IPS-18c (cell line): Measurements from ENCODE around the gene SLC6A1.
"Not testable (repeated sequence)": the region's sequence is repeated elsewhere in the genome, so short reads cannot be mapped to it uniquely, and the experiment has no call there.

Experiments used
- H3K4me3 ChIP-seq: 2 replicates; pipeline ENCODE4 v1.7.0; 2013; ENCODE audit warnings: low read depth, mild to moderate bottlenecking, low read length, moderate library complexity; ENCODE audit not compliant: insufficient read depth
- H3K9me3 ChIP-seq: one replicate; pipeline ENCODE4 v1.6.1; 2013; ENCODE audit warnings: mild to moderate bottlenecking, low read length, moderate library complexity; ENCODE audit not compliant: control insufficient read depth, insufficient read depth

SLC6A1 gene

DNA sequence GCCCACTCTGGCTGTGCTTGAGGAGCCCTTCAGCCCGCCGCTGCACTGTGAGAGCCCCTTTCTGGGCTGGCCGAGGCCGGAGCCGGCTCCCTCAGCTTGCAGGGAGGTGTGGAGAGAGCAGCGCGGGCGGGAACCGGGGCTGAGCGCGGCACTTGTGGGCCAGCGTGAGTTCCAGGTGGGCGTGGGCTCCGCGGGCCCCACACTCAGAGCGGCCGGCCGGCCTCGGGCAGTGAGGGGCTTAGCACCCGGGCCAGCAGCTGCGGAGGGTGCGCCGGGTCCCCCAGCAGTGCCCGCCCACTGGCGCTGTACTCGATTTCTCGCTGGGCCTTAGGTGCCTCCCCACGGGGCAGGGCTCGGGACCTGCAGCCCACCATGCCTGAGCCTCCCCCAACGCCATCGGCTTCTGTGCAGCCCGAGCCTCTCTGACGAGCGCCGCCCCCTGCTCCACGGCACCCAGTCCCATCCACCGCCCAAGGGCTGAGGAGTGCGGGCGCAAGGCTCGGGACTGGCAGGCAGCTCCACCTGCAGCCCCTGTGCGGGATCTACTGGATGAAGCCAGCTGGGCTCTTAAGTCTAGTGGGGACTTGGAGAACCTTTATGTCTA, 68.8 kb downstream of the SLC6A1 start:
- Histone ChIP-seq H3K9me3 (peaks cover 11% of the 10 kb centered on the region), H3K4me3 (peak overlapping the region; percentile 45)

DNA sequence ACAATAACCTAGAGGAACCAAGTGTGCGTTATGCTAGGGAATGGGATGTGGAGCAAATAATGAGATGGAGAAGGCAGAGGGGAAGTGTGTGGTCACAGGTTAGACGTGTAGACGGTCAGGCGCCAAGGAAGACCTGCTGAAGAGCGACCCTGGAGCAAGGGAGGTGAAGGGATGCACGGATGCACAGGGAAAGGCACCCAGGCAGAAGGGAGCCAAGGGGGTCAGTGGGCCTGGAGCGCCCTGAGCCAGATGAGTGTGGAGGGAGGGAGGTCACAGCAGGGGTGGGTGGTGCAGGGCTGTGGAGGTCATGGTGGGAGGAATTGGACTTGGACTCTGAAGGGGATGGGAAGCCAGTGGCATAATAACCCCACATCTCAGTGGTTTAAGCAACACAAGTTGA, 70.2 kb downstream of the SLC6A1 start:
- no peak overlapping the region for H3K4me3 ChIP-seq
- H3K9me3 ChIP-seq = peaks cover 11% of the 10 kb centered on the region

GRCh38 chr3:11071096-11071755, 78.7 kb downstream of the SLC6A1 start:
- Histone ChIP-seq H3K9me3 (no peaks in the 10 kb centered on the region), H3K4me3 (no peak overlapping the region)

GRCh38 chr3:11072631-11073030, 80.1 kb downstream of the SLC6A1 start:
- no peaks in the 10 kb centered on the region for H3K9me3 ChIP-seq
- H3K4me3 ChIP-seq = no peak overlapping the region

GRCh38 chr3:11074011-11074410, 81.5 kb downstream of the SLC6A1 start:
- Histone ChIP-seq H3K4me3 (no peak overlapping the region), H3K9me3 (no peaks in the 10 kb centered on the region)

DNA sequence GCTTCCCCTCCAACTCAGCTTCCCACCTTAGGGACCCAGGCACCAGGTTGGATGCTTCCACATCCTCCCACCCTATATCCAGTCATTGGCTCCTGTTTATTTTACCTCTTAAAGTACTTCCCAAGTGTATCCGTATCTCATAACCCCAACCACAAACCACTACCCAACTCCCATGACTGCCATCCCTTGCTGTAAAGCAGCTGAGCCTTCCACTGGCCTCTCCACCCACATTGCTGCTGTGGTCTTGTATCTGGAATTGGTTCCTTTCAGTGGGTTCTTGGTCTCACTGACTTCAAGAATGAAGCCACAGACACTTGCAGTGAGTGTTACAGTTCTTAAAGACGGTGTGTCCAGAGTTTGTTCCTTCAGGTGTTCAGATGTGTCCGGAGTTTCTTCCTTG, 81.9 kb downstream of the SLC6A1 start:
- H3K9me3 ChIP-seq = no peaks in the 10 kb centered on the region
- no peak overlapping the region for H3K4me3 ChIP-seq

DNA sequence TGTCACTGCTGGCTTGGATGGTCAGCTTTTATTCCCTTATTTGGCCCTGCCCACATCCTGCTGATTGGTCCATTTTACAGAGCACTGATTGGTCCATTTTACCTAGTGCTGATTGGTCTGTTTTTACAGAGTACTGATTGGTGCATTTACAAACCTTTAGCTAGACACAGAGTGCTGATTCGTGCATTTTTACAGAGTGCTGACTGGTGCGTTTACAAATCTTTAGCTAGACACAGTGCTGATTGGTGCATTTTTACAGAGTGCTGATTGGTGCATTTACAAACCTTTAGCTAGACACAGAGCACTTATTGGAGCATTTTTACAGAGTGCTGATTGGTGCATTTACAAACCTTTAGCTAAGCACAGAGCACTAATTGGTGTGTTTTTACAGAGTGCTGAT, 82.6 kb downstream of the SLC6A1 start:
- H3K9me3 ChIP-seq, H3K4me3 ChIP-seq: not testable (repeated sequence)

DNA sequence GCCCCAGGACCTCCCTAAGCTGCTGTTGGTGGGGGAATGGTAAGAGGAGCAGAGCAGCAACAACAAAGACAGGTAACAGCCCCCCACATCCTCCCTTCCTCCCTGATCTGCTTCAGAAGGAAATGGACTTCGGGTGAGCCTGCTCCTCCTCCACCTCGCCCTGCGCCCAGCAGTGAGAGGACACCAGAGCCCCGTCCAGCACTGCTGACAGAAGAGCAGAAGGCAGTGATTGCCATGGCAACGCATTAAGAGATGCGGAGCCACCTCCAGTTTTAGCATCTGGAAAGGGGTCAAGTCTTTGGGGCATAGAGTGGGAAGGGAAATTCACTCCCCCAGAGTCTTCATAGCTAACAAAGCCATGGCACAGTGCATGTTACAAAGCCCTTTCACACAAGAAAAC, 84.2 kb downstream of the SLC6A1 start:
- H3K9me3 ChIP-seq = no peaks in the 10 kb centered on the region

GRCh38 chr3:11077466-11077865, 84.9 kb downstream of the SLC6A1 start:
- no peaks in the 10 kb centered on the region for H3K9me3 ChIP-seq

More for the DNA sequence above, 84.2 kb downstream of the SLC6A1 start:
- no peak overlapping the region for H3K4me3 ChIP-seq

DNA sequence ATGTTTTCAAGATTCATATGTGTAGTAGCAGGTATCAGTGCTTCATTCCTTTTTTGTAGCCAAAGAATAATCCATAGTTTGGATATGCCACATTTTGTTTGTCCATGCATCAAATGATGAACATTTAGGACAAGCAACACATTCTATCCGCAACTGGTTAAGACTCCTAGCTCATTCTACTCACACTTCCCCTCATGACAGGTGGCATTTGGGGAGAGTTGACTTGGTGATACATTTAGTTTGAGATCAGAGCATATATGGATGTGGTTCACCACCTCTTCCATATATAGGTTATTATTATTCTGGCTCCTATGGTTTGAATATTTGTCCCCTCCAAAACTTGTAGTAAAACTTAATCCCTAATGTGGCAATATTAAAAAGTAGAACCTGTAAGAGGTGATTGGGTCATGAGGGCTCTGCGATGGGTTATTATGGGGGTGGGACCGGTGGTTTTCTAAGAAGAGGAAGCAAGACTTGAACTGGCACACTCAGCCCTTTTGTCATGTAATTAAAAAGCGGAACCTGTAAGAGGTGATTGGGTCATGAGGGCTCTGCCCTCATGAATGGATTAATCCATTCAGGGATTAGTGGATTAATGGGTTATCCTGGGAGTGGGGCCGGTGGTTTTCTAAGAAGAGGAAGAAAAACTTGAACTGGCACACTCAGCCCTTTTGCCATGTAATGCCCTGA, 86.4 kb downstream of the SLC6A1 start:
- Histone ChIP-seq H3K9me3 (no peaks in the 10 kb centered on the region), H3K4me3 (no peak overlapping the region)

More at GRCh38 chr3:11077466-11077865, 84.9 kb downstream of the SLC6A1 start:
- no peak overlapping the region for H3K4me3 ChIP-seq

- no peaks in the 10 kb centered on the region for H3K9me3 ChIP-seq
- H3K4me3 ChIP-seq = no peak overlapping the region
Measured at GRCh38 chr3:11080492-11080891, 87.9 kb downstream of the SLC6A1 start.

- Histone ChIP-seq H3K9me3 (no peaks in the 10 kb centered on the region), H3K4me3 (no peak overlapping the region)
Measured at GRCh38 chr3:11084098-11084497, 91.5 kb downstream of the SLC6A1 start.

- Histone ChIP-seq H3K9me3 (no peaks in the 10 kb centered on the region), H3K4me3 (no peak overlapping the region)
Measured at GRCh38 chr3:11084677-11085076, 92.1 kb downstream of the SLC6A1 start.

GRCh38 chr3:11085093-11085840, 92.7 kb downstream of the SLC6A1 start:
- Histone ChIP-seq H3K9me3 (no peaks in the 10 kb centered on the region), H3K4me3 (no peak overlapping the region)

DNA sequence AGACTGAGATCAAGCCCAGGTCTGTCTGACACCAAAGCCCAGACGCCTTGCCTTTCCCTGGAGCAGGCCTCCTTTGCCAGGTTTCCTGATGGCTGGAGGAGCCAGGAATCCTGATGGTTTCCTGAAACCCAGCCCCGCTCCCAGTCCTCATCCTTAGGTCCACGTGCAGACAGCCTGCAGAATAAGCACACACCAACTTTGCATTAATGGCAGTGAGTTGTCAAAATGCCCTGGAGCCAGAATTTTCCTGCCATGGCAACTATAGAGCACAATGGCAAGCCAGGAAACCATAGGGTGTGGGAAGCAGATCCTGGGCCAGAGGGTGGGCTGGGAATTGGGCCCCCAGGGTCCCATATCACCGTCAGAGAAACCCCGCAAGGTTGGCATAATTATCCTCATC, 94.3 kb downstream of the SLC6A1 start:
- no peak overlapping the region for H3K4me3 ChIP-seq
- H3K9me3 ChIP-seq = peaks cover 2% of the 10 kb centered on the region

DNA sequence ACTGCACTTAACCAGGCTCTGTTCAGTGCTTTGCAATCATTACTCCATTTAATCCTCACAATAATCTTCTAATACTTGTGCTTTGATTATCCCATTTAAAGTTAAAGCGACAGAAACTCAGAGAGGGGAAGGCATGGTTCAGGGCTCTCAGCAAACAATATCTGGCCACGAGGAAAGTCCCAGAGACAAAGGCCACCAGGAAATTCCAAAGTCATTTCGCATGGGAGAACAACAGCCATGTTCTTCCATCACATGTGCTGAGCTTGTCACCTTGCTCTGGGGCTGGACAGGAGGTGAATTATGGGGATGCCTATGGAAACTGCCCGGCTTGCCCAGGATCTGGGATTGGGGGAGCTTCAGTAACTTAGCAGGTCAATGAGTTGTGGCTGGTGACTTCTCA, 95.5 kb downstream of the SLC6A1 start:
- H3K4me3 ChIP-seq = no peak overlapping the region
- H3K9me3 ChIP-seq = peaks cover 2% of the 10 kb centered on the region

DNA sequence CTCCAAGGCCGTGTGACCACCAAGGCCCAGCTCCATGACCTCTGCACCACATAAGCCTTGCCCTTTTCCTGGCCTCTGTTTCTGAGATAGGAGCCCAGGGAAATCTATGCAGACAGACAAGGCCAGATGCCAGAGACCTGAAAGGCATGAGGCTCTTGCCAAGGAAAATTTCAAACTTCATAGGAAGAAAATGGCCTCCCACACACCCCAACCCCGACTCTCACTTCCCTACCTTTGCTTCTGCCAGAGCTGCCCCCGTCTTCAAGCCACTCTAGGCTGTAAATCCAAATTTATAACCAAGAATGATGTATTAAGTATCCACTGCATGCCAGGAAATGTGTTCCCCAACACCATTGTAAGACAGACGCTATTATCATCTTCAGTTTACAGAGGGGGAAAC, 96.3 kb downstream of the SLC6A1 start:
- peaks cover 5% of the 10 kb centered on the region for H3K9me3 ChIP-seq

More for the DNA sequence above, 96.3 kb downstream of the SLC6A1 start:
- no peak overlapping the region for H3K4me3 ChIP-seq
